ENCODE results near the gene FBXW5.
A peak's percentile ranks its signal among the peaks of the same experiment; 100 is the strongest.

The FBXW5 gene

GRCh38 chr9:136952321-136952850 lies 7.8 kb upstream of the FBXW5 start:
- no peaks in the 10 kb centered on the region for H3K9me3 ChIP-seq
- DNase-seq, result no peak
- no peak for TF ChIP-seq CTCF (IDR thresholded peaks at IDR 0.05)
- no peak overlapping the region for H3K27ac ChIP-seq
- H3K36me3 ChIP-seq, result no peaks in the 10 kb centered on the region
- intact Hi-C loops (cut with DNase I; ENCODE audit: low total_unique reads), result loop anchor here (5.0 kb wide), 2 partner anchors 35 to 75 kb away; partner anchors contain the start of gene ABCA2
- peaks cover 0 to 24% (median 18%) of the 10 kb centered on the region in 4 donors for H3K4me1 ChIP-seq
- no peak overlapping the region for H3K4me3 ChIP-seq
- H3K27me3 ChIP-seq, result no peaks in the 10 kb centered on the region

GRCh38 chr9:136951541-136952320 lies 7.2 kb upstream of the FBXW5 start, which contains the start of gene LCN12:
Gene LCN12, plus strand, starts transcription at chr9:136952273. Its CDS starts 55 bp downstream, at chr9:136952328.
- no peaks in the 10 kb centered on the region for H3K9me3 ChIP-seq
- intact Hi-C loops (cut with DNase I; ENCODE audit: low total_unique reads), result loop anchor here (5.0 kb wide), 2 partner anchors 36 to 76 kb away; partner anchors contain the start of gene ABCA2
- H3K4me3 ChIP-seq, result no peak within 1 kb of the TSS
- H3K27me3 ChIP-seq, result no peaks in the 10 kb centered on the region
- H3K27ac ChIP-seq, result peak within 1 kb of the TSS in 1 of 2 donors; percentile 86
- no peaks in the 10 kb centered on the region for H3K36me3 ChIP-seq
- H3K4me1 ChIP-seq, result peaks cover 0 to 31% (median 25%) of the 10 kb centered on the region in 4 donors
- no peak for DNase-seq
- no peak for TF ChIP-seq CTCF (IDR thresholded peaks at IDR 0.05)

GRCh38 chr9:136950656-136951276 lies 6.2 kb upstream of the FBXW5 start:
- Histone ChIP-seq H3K9me3 (no peaks in the 10 kb centered on the region), H3K27me3 (no peaks in the 10 kb centered on the region), H3K36me3 (no peaks in the 10 kb centered on the region), H3K4me3 (peak overlapping the region; percentile 61 to 93), H3K4me1 (peaks cover 0 to 35% (median 26%) of the 10 kb centered on the region in 4 donors), H3K27ac (peak overlapping the region; percentile 86 to 89)
- TF ChIP-seq CTCF (IDR thresholded peaks at IDR 0.05), result no peak
- intact Hi-C loops (cut with DNase I; ENCODE audit: low total_unique reads), result loop anchor here (5.0 kb wide), 2 partner anchors 37 to 77 kb away; partner anchors contain the start of gene ABCA2
- no peak for DNase-seq

- Histone ChIP-seq H3K36me3 (no peaks in the 10 kb centered on the region), H3K4me1 (peaks cover 0 to 35% (median 26%) of the 10 kb centered on the region in 4 donors), H3K9me3 (no peaks in the 10 kb centered on the region), H3K27ac (peak overlapping the region; percentile 86 to 89), H3K27me3 (no peaks in the 10 kb centered on the region), H3K4me3 (peak overlapping the region; percentile 61 to 93)
- intact Hi-C loops (cut with DNase I; ENCODE audit: low total_unique reads), result loop anchor here (5.0 kb wide), 2 partner anchors 37 to 77 kb away; partner anchors contain the start of gene ABCA2
- peak; percentile 11 to 30 for TF ChIP-seq CTCF (IDR thresholded peaks at IDR 0.05)
- DNase-seq, result peak; percentile 89 to 97
Observed at GRCh38 chr9:136949817-136950655, 5.5 kb upstream of the FBXW5 start.

GRCh38 chr9:136949239-136949816 lies 4.8 kb upstream of the FBXW5 start:
- no peak for TF ChIP-seq CTCF (IDR thresholded peaks at IDR 0.05)
- intact Hi-C loops (cut with DNase I; ENCODE audit: low total_unique reads), result no loop called here
- no peaks in the 10 kb centered on the region for H3K27me3 ChIP-seq
- no peak for DNase-seq
- H3K27ac ChIP-seq, result peak overlapping the region; percentile 86 to 89
- peaks cover 0 to 39% (median 29%) of the 10 kb centered on the region in 4 donors for H3K4me1 ChIP-seq
- H3K4me3 ChIP-seq, result peak overlapping the region; percentile 61 to 93
- no peaks in the 10 kb centered on the region for H3K36me3 ChIP-seq
- no peaks in the 10 kb centered on the region for H3K9me3 ChIP-seq

Measured in tibial artery (tissue), 4 donors.